ENCODE measurements around the gene ZNF445. TPM values are rescaled to one million over a fixed set of nuclear protein-coding genes. Genes with fewer than 3 reads are reported as not detected.
"Not testable (repeated sequence)": the region's sequence is repeated elsewhere in the genome, so short reads cannot be mapped to it uniquely, and the experiment has no call there.

The ZNF445 gene
- total RNA-seq, 1 donor, result 2.8 TPM

- Histone ChIP-seq H3K4me1 (ENCODE audit: insufficient read depth, low read length) (no peaks in the 10 kb centered on the region), H3K4me3 (ENCODE audit: low read length) (no peak overlapping the region), H3K27me3 (ENCODE audit: insufficient read depth, low read length) (no peaks in the 10 kb centered on the region), H3K9me3 (ENCODE audit: low read depth, low read length) (peaks cover 50% of the 10 kb centered on the region)
These were observed 21.9 kb upstream of the ZNF445 start for GRCh38 chr3:44499149-44499898.

GRCh38 chr3:44495636-44496415 is 18.4 kb upstream of the ZNF445 start:
- peaks cover 49% of the 10 kb centered on the region for H3K9me3 ChIP-seq (ENCODE audit: low read depth, low read length)
- H3K4me1 ChIP-seq (ENCODE audit: insufficient read depth, low read length), result no peaks in the 10 kb centered on the region

GRCh38 chr3:44492496-44492895 is 15.0 kb upstream of the ZNF445 start:
- peaks cover 33% of the 10 kb centered on the region for H3K9me3 ChIP-seq (ENCODE audit: low read depth, low read length)
- no peaks in the 10 kb centered on the region for H3K4me1 ChIP-seq (ENCODE audit: insufficient read depth, low read length)
- H3K27me3 ChIP-seq (ENCODE audit: insufficient read depth, low read length), result no peaks in the 10 kb centered on the region
- no peak overlapping the region for H3K4me3 ChIP-seq (ENCODE audit: low read length)

More at GRCh38 chr3:44495636-44496415, 18.4 kb upstream of the ZNF445 start:
- no peak overlapping the region for H3K4me3 ChIP-seq (ENCODE audit: low read length)
- H3K27me3 ChIP-seq (ENCODE audit: insufficient read depth, low read length), result no peaks in the 10 kb centered on the region

- Histone ChIP-seq H3K4me3 (ENCODE audit: low read length) (no peak overlapping the region), H3K4me1 (ENCODE audit: insufficient read depth, low read length) (peaks cover 4% of the 10 kb centered on the region), H3K27me3 (ENCODE audit: insufficient read depth, low read length) (no peaks in the 10 kb centered on the region), H3K9me3 (ENCODE audit: low read depth, low read length) (no peaks in the 10 kb centered on the region)
These were observed 5.3 kb upstream of the ZNF445 start for GRCh38 chr3:44482721-44483120.

GRCh38 chr3:44478606-44479094 is 1.2 kb upstream of the ZNF445 start:
- no peaks in the 10 kb centered on the region for H3K27me3 ChIP-seq (ENCODE audit: insufficient read depth, low read length)
- H3K4me1 ChIP-seq (ENCODE audit: insufficient read depth, low read length), result peaks cover 19% of the 10 kb centered on the region
- no peak overlapping the region for H3K4me3 ChIP-seq (ENCODE audit: low read length)
- H3K9me3 ChIP-seq (ENCODE audit: low read depth, low read length), result no peaks in the 10 kb centered on the region

GRCh38 chr3:44478055-44478468 is 592 bp upstream of the ZNF445 start:
- H3K4me1 ChIP-seq (ENCODE audit: insufficient read depth, low read length), result peaks cover 19% of the 10 kb centered on the region
- H3K27me3 ChIP-seq (ENCODE audit: insufficient read depth, low read length), result no peaks in the 10 kb centered on the region
- H3K9me3 ChIP-seq (ENCODE audit: low read depth, low read length), result no peaks in the 10 kb centered on the region
- peak overlapping the region; percentile 71 for H3K4me3 ChIP-seq (ENCODE audit: low read length)

- Histone ChIP-seq H3K4me3 (ENCODE audit: low read length) (peak overlapping the region; percentile 71), H3K4me1 (ENCODE audit: insufficient read depth, low read length) (peaks cover 24% of the 10 kb centered on the region)
These were observed 533 bp downstream of the ZNF445 start for GRCh38 chr3:44476963-44477311.

GRCh38 chr3:44476181-44476611 is 1.3 kb downstream of the ZNF445 start:
- no peaks in the 10 kb centered on the region for H3K9me3 ChIP-seq (ENCODE audit: low read depth, low read length)
- no peaks in the 10 kb centered on the region for H3K27me3 ChIP-seq (ENCODE audit: insufficient read depth, low read length)
- H3K4me3 ChIP-seq (ENCODE audit: low read length), result no peak overlapping the region
- peaks cover 24% of the 10 kb centered on the region for H3K4me1 ChIP-seq (ENCODE audit: insufficient read depth, low read length)

More at GRCh38 chr3:44476963-44477311, 533 bp downstream of the ZNF445 start:
- Histone ChIP-seq H3K9me3 (ENCODE audit: low read depth, low read length) (no peaks in the 10 kb centered on the region), H3K27me3 (ENCODE audit: insufficient read depth, low read length) (no peaks in the 10 kb centered on the region)

GRCh38 chr3:44474886-44475285 is 2.6 kb downstream of the ZNF445 start:
- not testable (repeated sequence) for H3K27me3 ChIP-seq (ENCODE audit: insufficient read depth, low read length); H3K9me3 ChIP-seq (ENCODE audit: low read depth, low read length); H3K4me3 ChIP-seq (ENCODE audit: low read length)
- peaks cover 24% of the 10 kb centered on the region for H3K4me1 ChIP-seq (ENCODE audit: insufficient read depth, low read length)

- Histone ChIP-seq H3K4me1 (ENCODE audit: insufficient read depth, low read length) (peaks cover 5% of the 10 kb centered on the region), H3K27me3 (ENCODE audit: insufficient read depth, low read length) (no peaks in the 10 kb centered on the region), H3K4me3 (ENCODE audit: low read length) (no peak overlapping the region), H3K9me3 (ENCODE audit: low read depth, low read length) (no peaks in the 10 kb centered on the region)
These were observed 7.0 kb downstream of the ZNF445 start for GRCh38 chr3:44470430-44470829.

GRCh38 chr3:44469914-44470313 is 7.6 kb downstream of the ZNF445 start:
- Histone ChIP-seq H3K27me3 (ENCODE audit: insufficient read depth, low read length) (no peaks in the 10 kb centered on the region), H3K4me3 (ENCODE audit: low read length) (no peak overlapping the region), H3K9me3 (ENCODE audit: low read depth, low read length) (no peaks in the 10 kb centered on the region), H3K4me1 (ENCODE audit: insufficient read depth, low read length) (peaks cover 5% of the 10 kb centered on the region)

GRCh38 chr3:44468572-44469520 is 8.6 kb downstream of the ZNF445 start:
- Histone ChIP-seq H3K27me3 (ENCODE audit: insufficient read depth, low read length) (no peaks in the 10 kb centered on the region), H3K9me3 (ENCODE audit: low read depth, low read length) (no peaks in the 10 kb centered on the region), H3K4me3 (ENCODE audit: low read length) (no peak overlapping the region), H3K4me1 (ENCODE audit: insufficient read depth, low read length) (peaks cover 5% of the 10 kb centered on the region)

GRCh38 chr3:44468099-44468537 is 9.4 kb downstream of the ZNF445 start:
- not testable (repeated sequence) for H3K4me3 ChIP-seq (ENCODE audit: low read length); H3K27me3 ChIP-seq (ENCODE audit: insufficient read depth, low read length); H3K9me3 ChIP-seq (ENCODE audit: low read depth, low read length); H3K4me1 ChIP-seq (ENCODE audit: insufficient read depth, low read length)

GRCh38 chr3:44467241-44467640 is 10.2 kb downstream of the ZNF445 start:
- H3K9me3 ChIP-seq (ENCODE audit: low read depth, low read length), result no peaks in the 10 kb centered on the region
- peaks cover 2% of the 10 kb centered on the region for H3K4me1 ChIP-seq (ENCODE audit: insufficient read depth, low read length)
- no peaks in the 10 kb centered on the region for H3K27me3 ChIP-seq (ENCODE audit: insufficient read depth, low read length)
- no peak overlapping the region for H3K4me3 ChIP-seq (ENCODE audit: low read length)

Measured in mononuclear cell (primary cell).